ENCODE measurements around the gene ARPC4. TPM values are rescaled to one million over a fixed set of nuclear protein-coding genes. Genes with fewer than 3 reads are reported as not detected.

ARPC4 gene
- total and polyA plus RNA-seq, 2 experiments from 2014 or later: 149 to 182 TPM

DNA sequence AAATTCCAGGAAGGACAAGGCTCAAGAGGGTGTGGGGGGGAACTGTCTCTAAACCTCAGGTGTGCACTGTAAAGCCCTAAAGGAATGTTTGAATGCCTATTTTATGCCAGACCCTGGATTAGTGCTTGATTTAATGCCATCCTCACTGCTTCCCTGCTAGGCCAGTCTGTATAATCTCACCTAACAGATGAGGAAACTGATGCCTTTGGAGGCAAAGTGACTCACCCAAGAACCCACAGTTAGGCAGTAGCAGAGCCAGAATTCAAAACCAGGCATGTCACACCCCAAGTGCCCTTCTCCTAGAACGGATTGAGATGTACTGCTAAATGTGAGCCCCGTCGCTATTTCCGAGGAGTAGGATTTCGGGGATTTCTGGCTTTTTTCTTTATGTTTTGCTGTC, 31.0 kb upstream of the ARPC4 start:
- Histone ChIP-seq H3K27me3 (no peaks in the 10 kb centered on the region), H3K79me2 (no peaks in the 10 kb centered on the region), H3K4me3 (no peak overlapping the region), H2AFZ (no peak overlapping the region), H3K4me2 (no peak overlapping the region), H3K27ac (no peak overlapping the region), H3K9me2 (replicated peaks; ENCODE audit: insufficient read depth) (no peaks in the 10 kb centered on the region), H3K9me3 (ENCODE audit: low read depth) (no peaks in the 10 kb centered on the region), H4K20me1 (ENCODE audit: insufficient read depth, poor library complexity, severe bottlenecking) (no peaks in the 10 kb centered on the region), H3K4me1 (ENCODE audit: insufficient read depth) (no peaks in the 10 kb centered on the region), H3K36me3 (replicated peaks; ENCODE audit: insufficient read depth, low read depth) (no peaks in the 10 kb centered on the region)
- 94% methylated on average over 5 of the region's 5 CpGs for whole genome bisulfite sequencing (ENCODE audit: low lambda C conversion rate, missing lambda C conversion rate)
- DNase-seq (ENCODE audit: low spot score): no peak
- TF ChIP-seq EZH2 (IDR thresholded peaks at IDR 0.05; ENCODE audit: borderline replicate concordance) (no peak), EZH2phosphoT487 (IDR thresholded peaks at IDR 0.05; ENCODE audit: low read depth, severe bottlenecking, unreplicated experiment) (no peak)
- TF ChIP-seq, protein P1, sequence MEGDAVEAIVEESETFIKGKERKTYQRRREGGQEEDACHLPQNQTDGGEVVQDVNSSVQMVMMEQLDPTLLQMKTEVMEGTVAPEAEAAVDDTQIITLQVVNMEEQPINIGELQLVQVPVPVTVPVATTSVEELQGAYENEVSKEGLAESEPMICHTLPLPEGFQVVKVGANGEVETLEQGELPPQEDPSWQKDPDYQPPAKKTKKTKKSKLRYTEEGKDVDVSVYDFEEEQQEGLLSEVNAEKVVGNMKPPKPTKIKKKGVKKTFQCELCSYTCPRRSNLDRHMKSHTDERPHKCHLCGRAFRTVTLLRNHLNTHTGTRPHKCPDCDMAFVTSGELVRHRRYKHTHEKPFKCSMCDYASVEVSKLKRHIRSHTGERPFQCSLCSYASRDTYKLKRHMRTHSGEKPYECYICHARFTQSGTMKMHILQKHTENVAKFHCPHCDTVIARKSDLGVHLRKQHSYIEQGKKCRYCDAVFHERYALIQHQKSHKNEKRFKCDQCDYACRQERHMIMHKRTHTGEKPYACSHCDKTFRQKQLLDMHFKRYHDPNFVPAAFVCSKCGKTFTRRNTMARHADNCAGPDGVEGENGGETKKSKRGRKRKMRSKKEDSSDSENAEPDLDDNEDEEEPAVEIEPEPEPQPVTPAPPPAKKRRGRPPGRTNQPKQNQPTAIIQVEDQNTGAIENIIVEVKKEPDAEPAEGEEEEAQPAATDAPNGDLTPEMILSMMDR (IDR thresholded peaks at IDR 0.05; ENCODE audit: poor library complexity): no peak

DNA sequence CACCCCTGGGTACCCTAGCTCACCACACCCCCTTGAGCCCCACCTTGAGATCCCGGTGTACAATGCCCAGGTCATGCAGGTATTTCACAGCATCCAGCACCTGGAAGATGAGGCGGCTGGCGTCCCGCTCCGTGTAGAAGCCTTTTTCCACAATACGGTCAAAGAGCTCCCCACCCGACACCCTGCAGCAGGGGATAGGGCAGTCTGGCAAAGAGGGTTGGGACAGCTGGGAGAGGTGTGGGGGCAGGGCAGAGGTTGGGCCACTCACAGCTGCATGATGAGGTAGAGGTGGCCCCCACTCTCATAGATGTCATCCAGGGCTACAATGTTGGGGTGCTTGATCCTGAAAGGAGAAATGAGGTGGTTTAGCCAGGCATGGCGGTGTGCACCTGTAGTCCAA, 30.0 kb upstream of the ARPC4 start:
- Histone ChIP-seq H3K27me3 (no peaks in the 10 kb centered on the region), H2AFZ (no peak overlapping the region), H3K27ac (no peak overlapping the region), H3K4me1 (ENCODE audit: insufficient read depth) (no peaks in the 10 kb centered on the region), H3K4me2 (no peak overlapping the region), H3K9me2 (replicated peaks; ENCODE audit: insufficient read depth) (no peaks in the 10 kb centered on the region), H3K9me3 (ENCODE audit: low read depth) (no peaks in the 10 kb centered on the region), H4K20me1 (ENCODE audit: insufficient read depth, poor library complexity, severe bottlenecking) (no peaks in the 10 kb centered on the region), H3K4me3 (no peak overlapping the region), H3K36me3 (replicated peaks; ENCODE audit: insufficient read depth, low read depth) (no peaks in the 10 kb centered on the region), H3K79me2 (no peaks in the 10 kb centered on the region)
- TF ChIP-seq, protein P1 (IDR thresholded peaks at IDR 0.05; ENCODE audit: poor library complexity): no peak
- no peak for TF ChIP-seq EZH2phosphoT487 (IDR thresholded peaks at IDR 0.05; ENCODE audit: low read depth, severe bottlenecking, unreplicated experiment)
- no peak for TF ChIP-seq EZH2 (IDR thresholded peaks at IDR 0.05; ENCODE audit: borderline replicate concordance)
- 92% methylated on average over 8 of the region's 8 CpGs for WGBS (ENCODE audit: low lambda C conversion rate, missing lambda C conversion rate)
- no peak for DNase-seq (ENCODE audit: low spot score)

DNA sequence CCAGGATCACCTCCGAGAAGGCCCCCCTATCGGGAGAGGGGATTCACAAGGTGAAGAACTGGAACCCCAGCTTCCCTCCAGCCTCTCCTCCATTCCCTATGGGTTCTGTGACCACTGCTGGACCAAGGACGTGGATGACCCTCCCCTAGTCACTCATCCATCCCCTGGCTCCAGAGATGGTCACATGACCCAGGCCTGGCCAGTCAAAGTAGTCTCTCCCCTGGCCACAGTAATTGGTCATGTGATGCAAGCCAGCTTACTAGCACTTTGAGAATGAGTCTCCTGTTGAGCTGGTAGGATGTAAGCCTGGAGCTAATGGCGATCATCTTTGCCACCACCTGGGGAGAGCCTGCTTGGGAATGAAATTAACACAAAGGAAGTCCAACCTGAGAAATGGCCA, 27.0 kb upstream of the ARPC4 start:
- DNase-seq (ENCODE audit: low spot score): no peak
- Histone ChIP-seq H3K27me3 (no peaks in the 10 kb centered on the region), H3K79me2 (no peaks in the 10 kb centered on the region), H3K36me3 (replicated peaks; ENCODE audit: insufficient read depth, low read depth) (no peaks in the 10 kb centered on the region), H3K4me2 (no peak overlapping the region), H3K9me3 (ENCODE audit: low read depth) (no peaks in the 10 kb centered on the region), H3K4me1 (ENCODE audit: insufficient read depth) (peaks cover 17% of the 10 kb centered on the region), H2AFZ (no peak overlapping the region), H3K9me2 (replicated peaks; ENCODE audit: insufficient read depth) (no peaks in the 10 kb centered on the region), H4K20me1 (ENCODE audit: insufficient read depth, poor library complexity, severe bottlenecking) (no peaks in the 10 kb centered on the region), H3K4me3 (no peak overlapping the region), H3K27ac (no peak overlapping the region)
- TF ChIP-seq EZH2phosphoT487 (IDR thresholded peaks at IDR 0.05; ENCODE audit: low read depth, severe bottlenecking, unreplicated experiment) (no peak), EZH2 (IDR thresholded peaks at IDR 0.05; ENCODE audit: borderline replicate concordance) (no peak)
- TF ChIP-seq, protein P1 (IDR thresholded peaks at IDR 0.05; ENCODE audit: poor library complexity): no peak
- 88% methylated on average over 4 of the region's 4 CpGs for WGBS (ENCODE audit: low lambda C conversion rate, missing lambda C conversion rate)

DNA sequence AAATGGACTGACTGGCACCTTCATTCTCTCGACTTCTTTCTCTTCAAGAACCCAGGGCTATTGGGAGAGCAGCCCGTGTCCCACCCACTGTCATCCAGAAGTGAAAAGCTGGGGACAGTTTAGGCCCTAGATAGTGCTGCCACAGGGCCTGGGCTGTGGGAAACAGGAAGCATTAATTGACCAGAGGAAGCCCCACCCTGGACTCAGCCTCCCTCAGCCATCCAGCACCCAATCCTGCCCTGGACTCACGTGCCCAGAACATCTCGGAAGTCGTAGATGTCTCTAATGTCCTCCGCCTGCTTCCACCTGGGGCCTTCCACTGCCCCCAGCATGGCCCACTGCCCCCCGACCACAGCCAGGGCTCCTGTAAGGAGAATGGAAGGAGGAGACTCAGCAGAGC, 25.5 kb upstream of the ARPC4 start:
- Histone ChIP-seq H3K4me2 (no peak overlapping the region), H3K9me2 (replicated peaks; ENCODE audit: insufficient read depth) (no peaks in the 10 kb centered on the region), H3K9me3 (ENCODE audit: low read depth) (no peaks in the 10 kb centered on the region), H3K27me3 (no peaks in the 10 kb centered on the region), H3K27ac (no peak overlapping the region), H4K20me1 (ENCODE audit: insufficient read depth, poor library complexity, severe bottlenecking) (no peaks in the 10 kb centered on the region), H3K4me1 (ENCODE audit: insufficient read depth) (peaks cover 19% of the 10 kb centered on the region), H3K4me3 (no peak overlapping the region), H2AFZ (no peak overlapping the region), H3K79me2 (no peaks in the 10 kb centered on the region), H3K36me3 (replicated peaks; ENCODE audit: insufficient read depth, low read depth) (no peaks in the 10 kb centered on the region)
- TF ChIP-seq EZH2phosphoT487 (IDR thresholded peaks at IDR 0.05; ENCODE audit: low read depth, severe bottlenecking, unreplicated experiment) (no peak), EZH2 (IDR thresholded peaks at IDR 0.05; ENCODE audit: borderline replicate concordance) (no peak)
- TF ChIP-seq, protein P1 (IDR thresholded peaks at IDR 0.05; ENCODE audit: poor library complexity): no peak
- WGBS (ENCODE audit: low lambda C conversion rate, missing lambda C conversion rate): 90% methylated on average over 7 of the region's 7 CpGs
- DNase-seq (ENCODE audit: low spot score): no peak
